Peyer's patch (tissue), 4 donors: Measurements from ENCODE around the gene PLEKHG3. TPM values are rescaled to one million over a fixed set of nuclear protein-coding genes. Genes with fewer than 3 reads are reported as not detected.

Experiments used
- DNase-seq, 3 donors: peaks; one replicate each; pipeline ENCODE4 v3.0.0-alpha.2; 2017 to 2019
- H3K27ac ChIP-seq, 4 donors: fragments of 200-600 bp; sonication (generic); one replicate each; pipeline ENCODE4 v1.5.1; 2016 to 2019
- H3K27me3 ChIP-seq, 2 donors: fragments of 200-600 bp; sonication (generic); one replicate each; pipeline ENCODE4 v1.5.1; 2019
- H3K36me3 ChIP-seq, 3 donors: fragments of 200-600 bp; sonication (generic); one replicate each; pipeline ENCODE4 v1.5.1; 2016 to 2019
- H3K4me1 ChIP-seq, 4 donors: fragments of 200-600 bp; sonication (generic); one replicate each; pipeline ENCODE4 v1.5.1; 2016 to 2019
- H3K4me3 ChIP-seq, 4 donors: fragments of 200-600 bp; sonication (generic); 1 replicate in 3 of 4; 2 replicates in 1 of 4; pipeline ENCODE4 v1.5.1; 2016 to 2019; ENCODE audit warnings: mild to moderate bottlenecking in 1 of 4
- H3K9me3 ChIP-seq, 4 donors: fragments of 200-600 bp; sonication (generic); one replicate each; pipeline ENCODE4 v1.5.1; 2016 to 2019; ENCODE audit warnings: mild to moderate bottlenecking in 1 of 4
- CTCF ChIP-seq, 6 experiments: fragments of 450-650 bp in 4 of 6; fragments of 200-600 bp in 2 of 6; sonication (generic) in 1 of 6; IDR thresholded peaks; one replicate each; pipeline ENCODE4 v1.5.1; 2017 to 2019; ENCODE audit warnings: antibody characterized with exemption in 6 of 6, mild to moderate bottlenecking in 3 of 6, moderate library complexity in 1 of 6
- POLR2A ChIP-seq, 2 donors: fragments of 450-650 bp; IDR thresholded peaks; one replicate each; pipeline ENCODE4 v1.5.1; 2017; ENCODE audit warnings: antibody characterized with exemption in 2 of 2, mild to moderate bottlenecking in 2 of 2, moderate library complexity in 2 of 2
- total RNA-seq, 4 donors: library from RNA; depleted of rRNA; stranded (reverse); fragments of >200 nt; gene quantifications; one replicate each; pipeline ENCODE4 v1.1.0, GENCODE V29; 2016

Gene PLEKHG3
- total RNA-seq, 4 donors from 2014 or later, result 18.2 to 45.5 (median 31.5) TPM

- Histone ChIP-seq H3K27me3 (no peaks in the 10 kb centered on the region), H3K27ac (no peak overlapping the region), H3K4me1 (no peaks in the 10 kb centered on the region), H3K4me3 (no peak overlapping the region), H3K36me3 (no peaks in the 10 kb centered on the region), H3K9me3 (no peaks in the 10 kb centered on the region)
- no peak for DNase-seq
- no peak for TF ChIP-seq CTCF (IDR thresholded peaks at IDR 0.05)
- TF ChIP-seq POLR2A (IDR thresholded peaks at IDR 0.05), result no peak
Observed at GRCh38 chr14:64772397-64772950, 68.2 kb downstream of the PLEKHG3 start.

- no peak for TF ChIP-seq CTCF (IDR thresholded peaks at IDR 0.05)
- no peaks in the 10 kb centered on the region for H3K9me3 ChIP-seq
Observed at GRCh38 chr14:64773046-64773445, 68.8 kb downstream of the PLEKHG3 start.

GRCh38 chr14:64773577-64773976 is 69.4 kb downstream of the PLEKHG3 start:
- TF ChIP-seq POLR2A (IDR thresholded peaks at IDR 0.05) (no peak), CTCF (IDR thresholded peaks at IDR 0.05) (no peak)
- H3K27ac ChIP-seq, result no peak overlapping the region
- H3K9me3 ChIP-seq, result no peaks in the 10 kb centered on the region

More at GRCh38 chr14:64773046-64773445, 68.8 kb downstream of the PLEKHG3 start:
- Histone ChIP-seq H3K4me3 (no peak overlapping the region), H3K27ac (no peak overlapping the region), H3K36me3 (no peaks in the 10 kb centered on the region), H3K4me1 (no peaks in the 10 kb centered on the region), H3K27me3 (no peaks in the 10 kb centered on the region)
- DNase-seq, result no peak

GRCh38 chr14:64774272-64774671 is 70.0 kb downstream of the PLEKHG3 start:
- DNase-seq, result no peak
- H3K36me3 ChIP-seq, result no peaks in the 10 kb centered on the region
- TF ChIP-seq POLR2A (IDR thresholded peaks at IDR 0.05) (no peak), CTCF (IDR thresholded peaks at IDR 0.05) (no peak)

More at GRCh38 chr14:64773577-64773976, 69.4 kb downstream of the PLEKHG3 start:
- Histone ChIP-seq H3K4me1 (no peaks in the 10 kb centered on the region), H3K4me3 (no peak overlapping the region), H3K36me3 (no peaks in the 10 kb centered on the region), H3K27me3 (no peaks in the 10 kb centered on the region)
- DNase-seq, result no peak

GRCh38 chr14:64775081-64775777 is 71.0 kb downstream of the PLEKHG3 start:
- no peak for DNase-seq
- TF ChIP-seq CTCF (IDR thresholded peaks at IDR 0.05) (no peak), POLR2A (IDR thresholded peaks at IDR 0.05) (no peak)
- H3K36me3 ChIP-seq, result no peaks in the 10 kb centered on the region
- no peak overlapping the region for H3K4me3 ChIP-seq
- H3K27me3 ChIP-seq, result no peaks in the 10 kb centered on the region
- H3K27ac ChIP-seq, result no peak overlapping the region
- H3K4me1 ChIP-seq, result no peaks in the 10 kb centered on the region
- no peaks in the 10 kb centered on the region for H3K9me3 ChIP-seq

More at GRCh38 chr14:64774272-64774671, 70.0 kb downstream of the PLEKHG3 start:
- no peaks in the 10 kb centered on the region for H3K27me3 ChIP-seq
- H3K4me1 ChIP-seq, result no peaks in the 10 kb centered on the region
- H3K4me3 ChIP-seq, result no peak overlapping the region
- H3K27ac ChIP-seq, result no peak overlapping the region
- no peaks in the 10 kb centered on the region for H3K9me3 ChIP-seq
